H1 (cell line): Measurements from ENCODE around the gene SLC27A4. TPM values are rescaled to one million over a fixed set of nuclear protein-coding genes. Genes with fewer than 3 reads are reported as not detected.

ENCODE experiments used
- CTCF ChIA-PET: fragments of 300-600 bp; sonication (Branson Sonifier 250); formaldehyde crosslinking; loops from one replicate; lab custom pipeline; 2021; ENCODE audit not compliant: partially characterized antibody; lab: Charles Lee
- POLR2A ChIA-PET: fragments of 300-600 bp; sonication (Branson Sonifier 250); formaldehyde crosslinking; loops from one replicate; lab custom pipeline; 2021; ENCODE audit warnings: inconsistent platforms; ENCODE audit not compliant: partially characterized antibody; lab: Charles Lee
- DNase-seq, 2 experiments: peaks; one replicate each; pipeline versions ENCODE4 v3.0.0 to v3.0.0-alpha.2; 2010 to 2022; ENCODE audit warnings: low spot score in 2 of 2, low read depth in 1 of 2, mixed read lengths in 1 of 2
- FAIRE-seq: peaks from 2 replicates; lab custom pipeline; 2011; peaks lifted over from hg19 to GRCh38; lab: Jason Lieb, UNC
- H2AFZ ChIP-seq: 2 replicates; pipeline ENCODE4 v1.8.1; 2012; ENCODE audit warnings: low read length, inconsistent platforms
- H2AK5ac ChIP-seq: 2 replicates; pipeline ENCODE4 v1.6.1; 2013; ENCODE audit warnings: low read depth, low read length
- H2BK120ac ChIP-seq: replicated peaks from 2 replicates; pipeline ENCODE3; 2013; ENCODE audit warnings: low read depth, low read length, inconsistent platforms
- H2BK12ac ChIP-seq: 2 replicates; pipeline ENCODE4 v1.6.1; 2013; ENCODE audit warnings: low read depth, low read length
- H2BK15ac ChIP-seq: 2 replicates; pipeline ENCODE4 v1.6.1; 2013; ENCODE audit warnings: low read length
- H2BK20ac ChIP-seq: 2 replicates; pipeline ENCODE4 v1.6.1; 2013; ENCODE audit warnings: low read length
- H2BK5ac ChIP-seq: 2 replicates; pipeline ENCODE4 v1.6.1; 2013; ENCODE audit warnings: low read depth, low read length
- H3K14ac ChIP-seq: 2 replicates; pipeline ENCODE4 v1.6.1; 2013; ENCODE audit warnings: inconsistent platforms; ENCODE audit not compliant: insufficient read length
- H3K18ac ChIP-seq: 2 replicates; pipeline ENCODE4 v1.6.1; 2013; ENCODE audit warnings: low read length; ENCODE audit errors: extremely low read depth
- H3K23ac ChIP-seq: 2 replicates; pipeline ENCODE4 v1.6.1; 2013; ENCODE audit warnings: inconsistent platforms; ENCODE audit not compliant: insufficient read length
- H3K23me2 ChIP-seq: 2 replicates; pipeline ENCODE4 v1.6.1; 2013; ENCODE audit warnings: low read depth, low read length
- H3K27ac ChIP-seq: 2 replicates; pipeline ENCODE4 v1.6.1; 2011; ENCODE audit warnings: low read depth, low read length, inconsistent platforms
- H3K27me3 ChIP-seq, 4 experiments: replicated peaks in 1 of 4; 1 replicate in 1 of 4; 2 replicates in 3 of 4; pipeline versions ENCODE4 v1.6.1 to v1.8.1; 2011 to 2013; ENCODE audit warnings: low read length in 3 of 4, mild to moderate bottlenecking in 3 of 4, inconsistent platforms in 2 of 4, mixed read lengths in 2 of 4, moderate library complexity in 1 of 4; ENCODE audit not compliant: control insufficient read depth in 3 of 4, insufficient read depth in 3 of 4; ENCODE audit errors: extremely low read depth in 1 of 4
- H3K36me3 ChIP-seq, 4 experiments: 2 replicates each; pipeline versions ENCODE4 v1.6.1 to v1.8.1; 2011 to 2013; ENCODE audit warnings: mild to moderate bottlenecking in 4 of 4, low read length in 3 of 4, moderate library complexity in 2 of 4, control low read depth in 1 of 4, inconsistent platforms in 1 of 4; ENCODE audit not compliant: insufficient read depth in 4 of 4, control insufficient read depth in 2 of 4
- H3K4ac ChIP-seq: replicated peaks from 2 replicates; pipeline ENCODE3; 2013; ENCODE audit warnings: low read length, low read depth, mixed read lengths, inconsistent platforms; ENCODE audit not compliant: insufficient read length
- H3K4me1 ChIP-seq, 4 experiments: replicated peaks in 1 of 4; 1 replicate in 1 of 4; 2 replicates in 3 of 4; pipeline versions ENCODE4 v1.6.1 to v1.8.1; 2011 to 2013; ENCODE audit warnings: low read length in 3 of 4, inconsistent platforms in 2 of 4, mixed read lengths in 1 of 4; ENCODE audit not compliant: insufficient read depth in 4 of 4, control insufficient read depth in 3 of 4
- H3K4me2 ChIP-seq, 2 experiments: 2 replicates each; pipeline versions ENCODE4 v1.6.1 to v1.8.1; 2011 to 2013; ENCODE audit warnings: low read depth in 2 of 2, low read length in 2 of 2, control low read depth in 1 of 2, inconsistent platforms in 1 of 2, mild to moderate bottlenecking in 1 of 2; ENCODE audit not compliant: insufficient read depth in 1 of 2
- H3K4me3 ChIP-seq, 4 experiments: fragments of 200-600, 300-600 bp in 1 of 4; sonication (generic), shearing (Covaris generic), sonication (Bioruptor Twin) in 1 of 4; 2 replicates each; pipeline versions ENCODE4 v1.5.1 to v1.8.1; 2011 to 2016; ENCODE audit warnings: low read length in 4 of 4, low read depth in 3 of 4, control low read depth in 2 of 4, inconsistent platforms in 2 of 4, mild to moderate bottlenecking in 2 of 4, mixed read lengths in 1 of 4, moderate library complexity in 1 of 4; ENCODE audit not compliant: insufficient read depth in 2 of 4; ENCODE audit errors: extremely low read depth in 1 of 4
- H3K56ac ChIP-seq: replicated peaks from 2 replicates; pipeline ENCODE3; 2013; ENCODE audit warnings: low read depth, mild to moderate bottlenecking, mixed read lengths, low read length, inconsistent platforms; ENCODE audit not compliant: insufficient read length
- H3K79me1 ChIP-seq: 2 replicates; pipeline ENCODE4 v1.6.1; 2013; ENCODE audit warnings: low read depth, low read length, control low read depth
- H3K79me2 ChIP-seq, 2 experiments: 2 replicates each; pipeline versions ENCODE4 v1.6.1 to v1.8.1; 2012 to 2013; ENCODE audit warnings: low read length in 2 of 2, mild to moderate bottlenecking in 2 of 2, inconsistent platforms in 1 of 2; ENCODE audit not compliant: insufficient read depth in 2 of 2, control insufficient read depth in 1 of 2
- H3K9ac ChIP-seq, 4 experiments: replicated peaks in 1 of 4; 1 replicate in 1 of 4; 2 replicates in 3 of 4; pipeline versions ENCODE4 v1.6.1 to v1.8.1; 2011 to 2013; ENCODE audit warnings: low read depth in 3 of 4, low read length in 3 of 4, control low read depth in 2 of 4, mild to moderate bottlenecking in 2 of 4, moderate library complexity in 2 of 4, inconsistent platforms in 1 of 4; ENCODE audit errors: extremely low read depth in 1 of 4
- H3K9me3 ChIP-seq, 2 experiments: 2 replicates each; pipeline versions ENCODE4 v1.6.1 to v1.8.1; 2012 to 2013; ENCODE audit warnings: mild to moderate bottlenecking in 2 of 2, moderate library complexity in 2 of 2, control low read depth in 1 of 2, inconsistent platforms in 1 of 2, low read depth in 1 of 2, low read length in 1 of 2, mixed read lengths in 1 of 2; ENCODE audit not compliant: insufficient read depth in 2 of 2
- H4K20me1 ChIP-seq, 2 experiments: replicated peaks in 1 of 2; 2 replicates each; pipeline versions ENCODE3 to v1.8.1; 2011 to 2013; ENCODE audit warnings: inconsistent platforms in 2 of 2, low read length in 2 of 2, mild to moderate bottlenecking in 1 of 2; ENCODE audit not compliant: insufficient read depth in 2 of 2, control insufficient read depth in 1 of 2
- H4K5ac ChIP-seq: 2 replicates; pipeline ENCODE4 v1.6.1; 2013; ENCODE audit warnings: low read length, low read depth, mixed read lengths, inconsistent platforms; ENCODE audit not compliant: insufficient read length
- H4K8ac ChIP-seq: 2 replicates; pipeline ENCODE4 v1.8.0; 2013; ENCODE audit warnings: mild to moderate bottlenecking, moderate library complexity, low read length, inconsistent platforms; ENCODE audit not compliant: insufficient read depth; ENCODE audit errors: extremely low read depth
- H4K91ac ChIP-seq: replicated peaks from 2 replicates; pipeline ENCODE3; 2013; ENCODE audit warnings: low read length, mixed read lengths, inconsistent platforms; ENCODE audit not compliant: insufficient read length
- WGBS, 2 experiments: shearing (Covaris generic) in 1 of 2; methylation state at CpG; one replicate each; pipeline versions ENCODE4 v1.1.6 to v1.1.7; 2013 to 2015; ENCODE audit warnings: low lambda C conversion rate in 2 of 2, mixed read lengths in 2 of 2, inconsistent platforms in 1 of 2, low coverage in 1 of 2, missing lambda C conversion rate in 1 of 2; ENCODE audit not compliant: insufficient replicate concordance in 2 of 2, insufficient coverage in 1 of 2, insufficient read length in 1 of 2; ENCODE audit errors: extremely low coverage in 1 of 2, missing lambda C conversion rate in 1 of 2; 5-methylcytosine and 5-hydroxymethylcytosine counted together
- polyA plus RNA-seq, 7 experiments: library from polyadenylated mRNA; depleted of rRNA in 3 of 7; stranded (reverse) in 5 of 7; unstranded in 2 of 7; fragments of >200 nt in 5 of 7; fragments of 200-250 nt in 2 of 7; gene quantifications; 1 replicate in 5 of 7; 2 replicates in 1 of 7; 4 replicates in 1 of 7; pipeline versions ENCODE4 v1.2.1 to v1.2.3, GENCODE V29; 2011 to 2013; ENCODE audit warnings: missing spikeins in 2 of 7, mixed read lengths in 2 of 7
- total RNA-seq: library from RNA; stranded (reverse); fragmentation: NEBNext Ultra II Directional; extraction: Animal tissue kit (Norgen Biotek cat#: 25700); gene quantifications from 2 replicates; pipeline ENCODE4 v1.2.1, GENCODE V29; 2021

Gene SLC27A4
- total and polyA plus RNA-seq, 2 of the 8 experiments (the other 6 are each of a cell fraction or from before 2014, with no cell fraction given) = 14.9 to 20.5 TPM

DNA sequence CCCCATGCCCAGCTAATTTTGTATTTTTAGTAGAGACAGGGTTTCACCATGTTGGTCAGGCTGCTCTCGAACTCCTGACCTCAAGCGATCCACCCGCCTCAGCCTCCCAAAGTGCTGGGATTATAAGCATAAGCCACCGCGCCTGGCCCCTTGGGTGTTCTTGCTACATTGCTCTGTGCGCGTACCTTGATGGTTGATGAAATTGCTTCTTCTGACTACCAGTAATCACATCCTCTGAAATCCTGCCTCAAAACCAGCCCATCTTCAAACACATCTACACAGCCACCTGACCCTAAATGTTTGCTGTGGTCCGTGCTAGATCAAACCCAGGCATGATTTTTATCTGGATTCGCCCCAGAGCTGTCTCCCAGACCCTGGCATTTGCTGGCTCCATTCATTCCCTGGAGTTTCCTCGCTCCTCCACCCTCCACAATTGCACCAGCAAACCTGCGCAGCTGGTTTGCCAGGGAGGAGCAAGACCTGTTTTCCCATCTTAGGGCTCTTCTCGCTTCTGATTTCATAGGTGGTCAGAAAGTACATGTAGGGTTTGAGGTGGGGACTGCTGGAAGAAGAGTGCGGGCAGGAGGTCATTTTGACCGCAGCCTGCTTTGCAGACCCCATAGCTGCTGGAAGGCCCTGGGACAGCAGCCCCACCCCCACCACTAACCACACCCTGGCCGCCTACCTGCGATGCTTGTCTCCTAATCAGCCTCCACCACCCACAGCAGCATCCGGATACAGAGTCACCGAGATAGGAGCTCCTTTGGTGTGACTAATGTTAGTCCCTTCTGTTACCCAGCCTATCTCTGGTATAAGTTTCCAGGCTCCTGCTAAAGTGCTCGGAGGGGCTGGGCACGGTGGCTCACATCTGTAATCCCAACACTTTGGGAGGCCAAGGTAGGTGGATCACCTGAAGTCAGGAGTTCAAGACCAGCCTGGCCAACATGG is 41.5 kb upstream of the SLC27A4 start:
- Histone ChIP-seq H4K20me1 (peaks cover 0 to 1% of the 10 kb centered on the region in 2 experiments), H4K91ac (no peak overlapping the region), H3K18ac (no peak overlapping the region), H3K23ac (no peak overlapping the region), H2BK5ac (no peak overlapping the region), H3K4me1 (no peaks in the 10 kb centered on the region), H3K4me3 (no peak overlapping the region), H3K9me3 (no peaks in the 10 kb centered on the region), H3K4ac (no peak overlapping the region), H2AFZ (no peak overlapping the region), H2AK5ac (no peak overlapping the region), H4K5ac (no peak overlapping the region), H3K79me1 (no peaks in the 10 kb centered on the region), H3K56ac (no peak overlapping the region), H3K79me2 (no peaks in the 10 kb centered on the region), H3K27ac (no peak overlapping the region), H3K36me3 (no peaks in the 10 kb centered on the region), H3K27me3 (no peaks in the 10 kb centered on the region), H2BK15ac (no peak overlapping the region), H3K9ac (no peak overlapping the region), H4K8ac (no peak overlapping the region), H3K14ac (no peak overlapping the region), H3K4me2 (no peak overlapping the region), H3K23me2 (no peaks in the 10 kb centered on the region), H2BK120ac (no peak overlapping the region), H2BK12ac (no peak overlapping the region), H2BK20ac (no peak overlapping the region)
- FAIRE-seq = no peak
- ChIA-PET CTCF (interaction anchor here (0.7 to 8.1 kb wide), 10 partner anchors 8 to 140 kb away, joined by 3 to 88 read pairs (median 6); no protein-coding TSS in a partner anchor), POLR2A (interaction anchor here (0.7 to 2.4 kb wide), 7 partner anchors 10 to 426 kb away, joined by 3 to 6 read pairs (median 3); no protein-coding TSS in a partner anchor)
- no peak for DNase-seq
- WGBS, 2 experiments = 88% methylated on average over 20 of the region's 20 CpGs; no CpG with 5 or more reads in 1 of the 2 experiments
